Measurements from ENCODE around the gene NPC1L1.

DNA sequence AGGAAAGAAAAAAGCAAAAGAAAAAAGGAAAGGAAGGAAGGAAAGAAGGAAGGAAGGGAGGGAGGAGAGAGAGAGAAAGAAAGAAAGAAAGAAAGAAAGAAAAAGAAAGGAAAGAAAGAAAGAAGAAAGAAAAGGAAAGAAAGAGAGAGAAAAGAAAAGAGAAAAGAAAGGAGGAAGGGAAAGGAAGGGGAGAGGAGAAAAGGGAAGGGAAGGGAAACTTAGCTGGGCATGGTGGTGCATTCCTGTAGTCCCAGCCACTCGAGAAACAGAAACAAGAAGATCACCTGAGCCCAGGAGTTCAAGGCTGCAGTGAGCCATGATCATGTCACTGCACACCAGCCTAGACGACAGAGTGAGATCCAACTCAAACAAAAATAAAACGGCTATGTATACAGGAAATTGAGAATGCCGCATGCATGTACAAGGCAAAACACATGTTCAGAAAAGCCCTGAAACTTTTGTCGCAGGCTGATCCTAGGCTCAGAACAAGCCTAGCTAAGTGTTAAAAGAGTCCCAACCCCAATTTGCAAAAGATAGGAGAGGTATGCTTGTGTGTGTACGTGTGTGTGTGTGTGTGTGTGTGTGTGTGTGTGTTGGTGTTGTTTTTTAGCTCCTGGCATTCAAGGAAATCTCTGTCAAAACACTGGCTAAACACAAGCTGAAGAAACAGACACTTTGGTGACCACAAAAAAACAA, 6.6 kb upstream of the NPC1L1 start:
- no peak for TF ChIP-seq POLR2A (IDR thresholded peaks at IDR 0.05)
- TF ChIP-seq, protein P1, sequence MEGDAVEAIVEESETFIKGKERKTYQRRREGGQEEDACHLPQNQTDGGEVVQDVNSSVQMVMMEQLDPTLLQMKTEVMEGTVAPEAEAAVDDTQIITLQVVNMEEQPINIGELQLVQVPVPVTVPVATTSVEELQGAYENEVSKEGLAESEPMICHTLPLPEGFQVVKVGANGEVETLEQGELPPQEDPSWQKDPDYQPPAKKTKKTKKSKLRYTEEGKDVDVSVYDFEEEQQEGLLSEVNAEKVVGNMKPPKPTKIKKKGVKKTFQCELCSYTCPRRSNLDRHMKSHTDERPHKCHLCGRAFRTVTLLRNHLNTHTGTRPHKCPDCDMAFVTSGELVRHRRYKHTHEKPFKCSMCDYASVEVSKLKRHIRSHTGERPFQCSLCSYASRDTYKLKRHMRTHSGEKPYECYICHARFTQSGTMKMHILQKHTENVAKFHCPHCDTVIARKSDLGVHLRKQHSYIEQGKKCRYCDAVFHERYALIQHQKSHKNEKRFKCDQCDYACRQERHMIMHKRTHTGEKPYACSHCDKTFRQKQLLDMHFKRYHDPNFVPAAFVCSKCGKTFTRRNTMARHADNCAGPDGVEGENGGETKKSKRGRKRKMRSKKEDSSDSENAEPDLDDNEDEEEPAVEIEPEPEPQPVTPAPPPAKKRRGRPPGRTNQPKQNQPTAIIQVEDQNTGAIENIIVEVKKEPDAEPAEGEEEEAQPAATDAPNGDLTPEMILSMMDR (IDR thresholded peaks at IDR 0.05): no peak
